ENCODE measurements around the gene AKAP13.

Gene AKAP13

DNA sequence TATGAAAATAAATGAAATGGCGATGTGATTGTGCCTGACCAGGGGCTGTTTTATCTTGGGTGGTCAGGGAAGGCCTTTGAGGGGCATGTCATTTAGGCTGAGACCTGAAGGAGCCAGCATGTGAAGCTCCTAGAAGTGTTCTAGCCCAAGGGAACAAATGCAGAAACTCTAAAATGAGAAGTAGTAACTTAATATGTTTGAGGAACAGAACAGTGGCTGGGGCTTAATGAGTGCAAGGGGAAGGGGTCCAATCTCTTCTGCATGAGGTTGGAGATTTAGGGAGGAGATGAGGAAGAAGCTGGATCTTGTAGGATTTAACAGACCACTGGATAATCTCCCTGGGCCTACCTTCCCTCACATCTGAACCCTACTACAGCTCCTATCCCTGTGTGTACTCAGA lies 110.5 kb downstream of the AKAP13 start:
- ChIA-PET POLR2A (no interaction called here), CTCF (interaction anchor here (0.8 to 3.3 kb wide), 5 partner anchors 9 to 239 kb away, joined by 3 to 44 read pairs (median 5); no protein-coding TSS in a partner anchor)
- Histone ChIP-seq H3K9me3 (ENCODE audit: control insufficient read depth, insufficient read depth, low read depth, low read length) (no peaks in the 10 kb centered on the region), H3K27ac (ENCODE audit: extremely low read depth, low read depth, low read length) (no peak overlapping the region), H3K36me3 (ENCODE audit: control insufficient read depth in 2 of 2, insufficient read depth in 1 of 2, low read length in 2 of 2) (no peaks in the 10 kb centered on the region), H3K4me3 (ENCODE audit: low read depth, low read length) (no peak overlapping the region), H3K4me1 (ENCODE audit: control insufficient read depth, insufficient read depth, low read length) (peaks cover 19% of the 10 kb centered on the region)
- TF ChIP-seq ZNF560 (tag by site-specific recombination; IDR thresholded peaks at IDR 0.05; ENCODE audit: borderline replicate concordance) (no peak), ZNF114 (tag by site-specific recombination; IDR thresholded peaks at IDR 0.05) (no peak), ZNF626 (tag by site-specific recombination; IDR thresholded peaks at IDR 0.05) (no peak), ZNF221 (tag by site-specific recombination; IDR thresholded peaks at IDR 0.05; ENCODE audit: borderline replicate concordance) (no peak), GLIS1 (tag by site-specific recombination; IDR thresholded peaks at IDR 0.05) (no peak), SALL2 (tag by site-specific recombination; IDR thresholded peaks at IDR 0.05; ENCODE audit: borderline replicate concordance) (no peak), ZNF510 (tag by site-specific recombination; IDR thresholded peaks at IDR 0.05; ENCODE audit: insufficient replicate concordance) (no peak), ZSCAN16 (tag by site-specific recombination; IDR thresholded peaks at IDR 0.05) (no peak), ZNF184 (tag by site-specific recombination; IDR thresholded peaks at IDR 0.05) (no peak), ZNF555 (tag by site-specific recombination; conservative IDR thresholded peaks at IDR 0.05) (no peak), ZBTB48 (tag by site-specific recombination; IDR thresholded peaks at IDR 0.05) (no peak), ZNF791 (tag by site-specific recombination; IDR thresholded peaks at IDR 0.05) (no peak), ZFP69B (tag by site-specific recombination; IDR thresholded peaks at IDR 0.05) (no peak), TCF7L2 (IDR thresholded peaks at IDR 0.05; ENCODE audit: borderline replicate concordance, low read depth, low read length) (no peak), ZNF426 (tag by site-specific recombination; IDR thresholded peaks at IDR 0.05) (no peak), ZNF544 (tag by site-specific recombination; IDR thresholded peaks at IDR 0.05) (no peak)
- TF ChIP-seq, protein P1, sequence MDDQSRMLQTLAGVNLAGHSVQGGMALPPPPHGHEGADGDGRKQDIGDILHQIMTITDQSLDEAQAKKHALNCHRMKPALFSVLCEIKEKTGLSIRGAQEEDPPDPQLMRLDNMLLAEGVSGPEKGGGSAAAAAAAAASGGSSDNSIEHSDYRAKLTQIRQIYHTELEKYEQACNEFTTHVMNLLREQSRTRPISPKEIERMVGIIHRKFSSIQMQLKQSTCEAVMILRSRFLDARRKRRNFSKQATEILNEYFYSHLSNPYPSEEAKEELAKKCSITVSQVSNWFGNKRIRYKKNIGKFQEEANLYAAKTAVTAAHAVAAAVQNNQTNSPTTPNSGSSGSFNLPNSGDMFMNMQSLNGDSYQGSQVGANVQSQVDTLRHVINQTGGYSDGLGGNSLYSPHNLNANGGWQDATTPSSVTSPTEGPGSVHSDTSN (CRISPR knock-in tag; IDR thresholded peaks at IDR 0.05): no peak
- TF ChIP-seq, protein P2, sequence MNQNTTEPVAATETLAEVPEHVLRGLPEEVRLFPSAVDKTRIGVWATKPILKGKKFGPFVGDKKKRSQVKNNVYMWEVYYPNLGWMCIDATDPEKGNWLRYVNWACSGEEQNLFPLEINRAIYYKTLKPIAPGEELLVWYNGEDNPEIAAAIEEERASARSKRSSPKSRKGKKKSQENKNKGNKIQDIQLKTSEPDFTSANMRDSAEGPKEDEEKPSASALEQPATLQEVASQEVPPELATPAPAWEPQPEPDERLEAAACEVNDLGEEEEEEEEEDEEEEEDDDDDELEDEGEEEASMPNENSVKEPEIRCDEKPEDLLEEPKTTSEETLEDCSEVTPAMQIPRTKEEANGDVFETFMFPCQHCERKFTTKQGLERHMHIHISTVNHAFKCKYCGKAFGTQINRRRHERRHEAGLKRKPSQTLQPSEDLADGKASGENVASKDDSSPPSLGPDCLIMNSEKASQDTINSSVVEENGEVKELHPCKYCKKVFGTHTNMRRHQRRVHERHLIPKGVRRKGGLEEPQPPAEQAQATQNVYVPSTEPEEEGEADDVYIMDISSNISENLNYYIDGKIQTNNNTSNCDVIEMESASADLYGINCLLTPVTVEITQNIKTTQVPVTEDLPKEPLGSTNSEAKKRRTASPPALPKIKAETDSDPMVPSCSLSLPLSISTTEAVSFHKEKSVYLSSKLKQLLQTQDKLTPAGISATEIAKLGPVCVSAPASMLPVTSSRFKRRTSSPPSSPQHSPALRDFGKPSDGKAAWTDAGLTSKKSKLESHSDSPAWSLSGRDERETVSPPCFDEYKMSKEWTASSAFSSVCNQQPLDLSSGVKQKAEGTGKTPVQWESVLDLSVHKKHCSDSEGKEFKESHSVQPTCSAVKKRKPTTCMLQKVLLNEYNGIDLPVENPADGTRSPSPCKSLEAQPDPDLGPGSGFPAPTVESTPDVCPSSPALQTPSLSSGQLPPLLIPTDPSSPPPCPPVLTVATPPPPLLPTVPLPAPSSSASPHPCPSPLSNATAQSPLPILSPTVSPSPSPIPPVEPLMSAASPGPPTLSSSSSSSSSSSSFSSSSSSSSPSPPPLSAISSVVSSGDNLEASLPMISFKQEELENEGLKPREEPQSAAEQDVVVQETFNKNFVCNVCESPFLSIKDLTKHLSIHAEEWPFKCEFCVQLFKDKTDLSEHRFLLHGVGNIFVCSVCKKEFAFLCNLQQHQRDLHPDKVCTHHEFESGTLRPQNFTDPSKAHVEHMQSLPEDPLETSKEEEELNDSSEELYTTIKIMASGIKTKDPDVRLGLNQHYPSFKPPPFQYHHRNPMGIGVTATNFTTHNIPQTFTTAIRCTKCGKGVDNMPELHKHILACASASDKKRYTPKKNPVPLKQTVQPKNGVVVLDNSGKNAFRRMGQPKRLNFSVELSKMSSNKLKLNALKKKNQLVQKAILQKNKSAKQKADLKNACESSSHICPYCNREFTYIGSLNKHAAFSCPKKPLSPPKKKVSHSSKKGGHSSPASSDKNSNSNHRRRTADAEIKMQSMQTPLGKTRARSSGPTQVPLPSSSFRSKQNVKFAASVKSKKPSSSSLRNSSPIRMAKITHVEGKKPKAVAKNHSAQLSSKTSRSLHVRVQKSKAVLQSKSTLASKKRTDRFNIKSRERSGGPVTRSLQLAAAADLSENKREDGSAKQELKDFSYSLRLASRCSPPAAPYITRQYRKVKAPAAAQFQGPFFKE (tag by site-specific recombination; IDR thresholded peaks at IDR 0.05; ENCODE audit: borderline replicate concordance): no peak
- TF ChIP-seq, protein P3, sequence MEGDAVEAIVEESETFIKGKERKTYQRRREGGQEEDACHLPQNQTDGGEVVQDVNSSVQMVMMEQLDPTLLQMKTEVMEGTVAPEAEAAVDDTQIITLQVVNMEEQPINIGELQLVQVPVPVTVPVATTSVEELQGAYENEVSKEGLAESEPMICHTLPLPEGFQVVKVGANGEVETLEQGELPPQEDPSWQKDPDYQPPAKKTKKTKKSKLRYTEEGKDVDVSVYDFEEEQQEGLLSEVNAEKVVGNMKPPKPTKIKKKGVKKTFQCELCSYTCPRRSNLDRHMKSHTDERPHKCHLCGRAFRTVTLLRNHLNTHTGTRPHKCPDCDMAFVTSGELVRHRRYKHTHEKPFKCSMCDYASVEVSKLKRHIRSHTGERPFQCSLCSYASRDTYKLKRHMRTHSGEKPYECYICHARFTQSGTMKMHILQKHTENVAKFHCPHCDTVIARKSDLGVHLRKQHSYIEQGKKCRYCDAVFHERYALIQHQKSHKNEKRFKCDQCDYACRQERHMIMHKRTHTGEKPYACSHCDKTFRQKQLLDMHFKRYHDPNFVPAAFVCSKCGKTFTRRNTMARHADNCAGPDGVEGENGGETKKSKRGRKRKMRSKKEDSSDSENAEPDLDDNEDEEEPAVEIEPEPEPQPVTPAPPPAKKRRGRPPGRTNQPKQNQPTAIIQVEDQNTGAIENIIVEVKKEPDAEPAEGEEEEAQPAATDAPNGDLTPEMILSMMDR (tag by site-specific recombination; IDR thresholded peaks at IDR 0.05): no peak

All from HEK293 (cell line).